Measurements from ENCODE around the gene NPR2.

Gene NPR2

GRCh38 chr9:35763803-35764202, 27.6 kb upstream of the NPR2 start:
- DNase-seq (ENCODE audit: low read depth): no peak

- DNase-seq (ENCODE audit: low read depth): no peak
Observed at GRCh38 chr9:35766997-35767396, 24.4 kb upstream of the NPR2 start.

- DNase-seq (ENCODE audit: low read depth): no peak
Observed at GRCh38 chr9:35767458-35767857, 23.9 kb upstream of the NPR2 start.

- DNase-seq (ENCODE audit: low read depth): no peak
Observed at GRCh38 chr9:35769763-35770162, 21.6 kb upstream of the NPR2 start.

GRCh38 chr9:35771075-35771433, 20.3 kb upstream of the NPR2 start:
- no peak for DNase-seq (ENCODE audit: low read depth)

GRCh38 chr9:35771534-35771933, 19.9 kb upstream of the NPR2 start:
- no peak for DNase-seq (ENCODE audit: low read depth)

GRCh38 chr9:35771943-35772342, 19.4 kb upstream of the NPR2 start:
- DNase-seq (ENCODE audit: low read depth): no peak

- no peak for DNase-seq (ENCODE audit: low read depth)
Observed at GRCh38 chr9:35774907-35775635, 16.3 kb upstream of the NPR2 start.

- no peak for DNase-seq (ENCODE audit: low read depth)
Observed at GRCh38 chr9:35776018-35776417, 15.4 kb upstream of the NPR2 start.

GRCh38 chr9:35778496-35778895, 12.9 kb upstream of the NPR2 start:
- no peak for DNase-seq (ENCODE audit: low read depth)

- DNase-seq (ENCODE audit: low read depth): no peak
Observed at GRCh38 chr9:35781066-35781465, 10.3 kb upstream of the NPR2 start.

- no peak for DNase-seq (ENCODE audit: low read depth)
Observed at GRCh38 chr9:35783418-35783817, 8.0 kb upstream of the NPR2 start.

- no peak for DNase-seq (ENCODE audit: low read depth)
Observed at GRCh38 chr9:35789541-35789940, 1.9 kb upstream of the NPR2 start.

- no peak for DNase-seq (ENCODE audit: low read depth)
Observed at GRCh38 chr9:35790025-35790384, 1.4 kb upstream of the NPR2 start.

- DNase-seq (ENCODE audit: low read depth): peak; percentile 47
Observed at GRCh38 chr9:35790385-35791296, 750 bp upstream of the NPR2 start.

GRCh38 chr9:35792024-35792813, 828 bp downstream of the NPR2 start:
- DNase-seq (ENCODE audit: low read depth): no peak

- no peak for DNase-seq (ENCODE audit: low read depth)
Observed at GRCh38 chr9:35792826-35793225, 1.4 kb downstream of the NPR2 start.

- DNase-seq (ENCODE audit: low read depth): no peak
Observed at GRCh38 chr9:35793461-35793860, 2.1 kb downstream of the NPR2 start.

GRCh38 chr9:35795695-35796094, 4.3 kb downstream of the NPR2 start:
- no peak for DNase-seq (ENCODE audit: low read depth)

- DNase-seq (ENCODE audit: low read depth): no peak
Observed at GRCh38 chr9:35797311-35798109, 6.1 kb downstream of the NPR2 start.

GRCh38 chr9:35798658-35799374, 7.4 kb downstream of the NPR2 start:
- no peak for DNase-seq (ENCODE audit: low read depth)
